Hematopoietic multipotent progenitor cell (in vitro differentiated cells): ENCODE results near the gene CISD3. TPM values are rescaled to one million over a fixed set of nuclear protein-coding genes. Genes with fewer than 3 reads are reported as not detected.

Experiments used
- DNase-seq, 3 donors: peaks; one replicate each; pipeline ENCODE4 v3.0.0-alpha.2; 2011 to 2015; ENCODE audit warnings: low read depth in 2 of 3, low spot score in 2 of 3
- total RNA-seq: library from RNA; depleted of rRNA; stranded (reverse); fragments of >200 nt; gene quantifications from one replicate; pipeline ENCODE4 v1.2.3, GENCODE V29; 2012

Gene CISD3
- total RNA-seq: 2.4 TPM

GRCh38 chr17:38729886-38730525 lies at the start of gene CISD3:
TSS of gene CISD3 (plus strand) at chr17:38730341. CDS start at chr17:38730359, 18 bp downstream.
- peak; percentile 76 to 86 (median 81) for DNase-seq

DNA sequence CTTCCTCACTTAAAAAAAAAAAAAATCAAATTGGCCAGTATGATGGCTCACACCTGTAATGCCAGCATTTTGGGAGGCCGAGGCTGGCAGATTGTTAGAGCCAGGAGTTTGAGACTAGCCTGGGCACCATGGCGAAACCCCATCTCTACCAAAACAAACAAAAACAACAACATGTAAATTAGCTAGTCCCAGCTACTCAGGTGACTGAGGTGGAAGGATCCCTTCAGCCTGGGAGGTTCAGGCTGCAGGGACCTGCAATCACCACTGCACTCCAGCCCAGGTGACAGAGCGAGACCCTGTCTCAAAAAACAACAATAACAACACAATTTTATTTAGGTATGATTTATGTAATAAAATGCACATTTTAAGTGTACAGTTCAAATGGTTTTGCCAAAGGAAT lies 49.0 kb upstream of the CISD3 start:
- no peak for DNase-seq

DNA sequence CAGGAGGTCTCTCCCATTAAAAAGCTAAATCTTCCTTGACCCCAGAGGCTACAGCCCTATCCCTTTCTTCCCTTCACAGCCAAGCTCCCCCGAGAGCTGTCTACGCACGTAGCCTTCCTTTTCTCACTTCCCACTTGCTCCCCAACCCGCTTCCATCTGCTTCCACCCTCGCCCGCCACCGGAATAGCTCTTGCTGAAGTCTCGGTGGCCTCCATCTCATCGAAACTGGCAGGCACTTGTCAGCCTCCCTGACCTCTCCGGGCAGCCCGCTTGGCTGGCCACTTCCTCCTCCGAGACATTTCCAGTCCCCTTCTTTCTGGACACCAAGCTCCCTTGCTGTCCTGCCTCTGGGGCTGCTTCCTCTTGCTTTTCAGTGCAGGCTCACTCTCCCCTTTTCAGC lies 44.6 kb upstream of the CISD3 start:
- DNase-seq: no peak

DNA sequence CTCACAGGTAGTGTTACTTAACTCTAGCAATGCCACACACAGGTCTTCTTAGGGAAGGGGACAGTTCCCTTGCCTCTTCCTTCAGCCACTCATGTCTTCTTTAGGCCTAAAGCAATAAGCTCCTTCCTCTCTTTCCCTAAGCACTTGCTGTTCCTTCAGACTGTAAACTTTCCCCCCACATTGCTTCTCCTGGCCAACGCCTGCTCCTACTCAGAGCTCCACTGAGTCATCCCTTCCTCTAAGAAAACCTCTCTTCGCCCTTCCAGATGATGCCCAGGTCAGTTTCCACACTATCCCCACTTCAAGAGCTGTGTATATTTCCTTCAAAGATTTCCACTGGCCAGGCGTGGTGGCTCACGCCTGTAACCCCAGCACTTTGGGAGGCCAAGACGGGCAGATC lies 42.9 kb upstream of the CISD3 start:
- DNase-seq: no peak

GRCh38 chr17:38690386-38690785 lies 39.8 kb upstream of the CISD3 start:
- DNase-seq: no peak

DNA sequence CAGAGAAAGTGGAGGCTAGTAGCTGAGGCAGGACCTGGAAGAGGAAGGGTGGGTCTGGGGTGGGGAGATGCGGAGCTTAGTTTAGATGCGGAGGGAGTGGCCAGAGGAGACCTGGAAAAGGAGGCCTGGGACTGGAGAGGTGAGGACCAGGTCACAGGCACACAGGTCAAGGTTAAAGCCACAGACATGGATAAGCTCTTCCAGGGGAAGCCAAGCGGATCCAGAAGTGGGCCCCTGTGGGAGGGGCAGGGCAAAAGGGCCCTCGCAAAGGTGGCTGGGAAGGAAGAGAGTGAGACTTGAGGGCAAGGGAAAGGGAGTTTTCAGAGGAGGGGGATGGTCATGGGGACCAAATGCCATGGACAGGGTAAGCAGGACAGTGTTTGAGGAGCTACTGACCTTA lies 39.0 kb upstream of the CISD3 start:
- DNase-seq: no peak

DNA sequence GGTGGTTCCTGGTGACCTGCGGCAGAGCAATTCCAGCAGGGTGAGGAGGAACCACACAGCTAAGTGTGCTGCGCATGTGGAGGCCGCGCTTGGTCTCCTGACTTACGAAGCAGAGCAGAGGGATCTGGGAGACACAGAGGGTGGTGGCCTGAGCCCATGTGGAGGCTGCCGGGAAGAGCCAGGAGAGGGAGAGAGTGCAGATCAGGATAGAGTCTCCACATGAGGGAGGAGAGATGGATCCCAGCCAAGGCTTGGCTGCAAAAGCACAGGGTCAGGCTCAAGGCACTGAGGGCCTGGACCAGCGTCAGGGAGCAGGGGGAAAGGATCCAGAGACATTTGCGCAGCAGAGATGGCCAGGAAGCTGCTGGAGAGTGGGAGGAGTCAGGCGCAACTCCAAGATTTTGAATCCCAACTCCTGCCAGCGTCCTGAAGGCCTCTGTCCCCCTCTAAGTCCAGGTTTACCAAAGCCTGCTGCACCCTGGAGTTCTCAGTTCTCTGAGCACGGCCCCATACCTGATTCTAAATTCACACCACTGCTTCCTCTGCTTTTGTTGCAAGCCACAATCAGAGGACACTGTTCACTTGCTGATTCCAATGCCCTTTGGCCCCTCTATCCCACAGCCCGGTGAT lies 36.3 kb upstream of the CISD3 start:
- DNase-seq: no peak

DNA sequence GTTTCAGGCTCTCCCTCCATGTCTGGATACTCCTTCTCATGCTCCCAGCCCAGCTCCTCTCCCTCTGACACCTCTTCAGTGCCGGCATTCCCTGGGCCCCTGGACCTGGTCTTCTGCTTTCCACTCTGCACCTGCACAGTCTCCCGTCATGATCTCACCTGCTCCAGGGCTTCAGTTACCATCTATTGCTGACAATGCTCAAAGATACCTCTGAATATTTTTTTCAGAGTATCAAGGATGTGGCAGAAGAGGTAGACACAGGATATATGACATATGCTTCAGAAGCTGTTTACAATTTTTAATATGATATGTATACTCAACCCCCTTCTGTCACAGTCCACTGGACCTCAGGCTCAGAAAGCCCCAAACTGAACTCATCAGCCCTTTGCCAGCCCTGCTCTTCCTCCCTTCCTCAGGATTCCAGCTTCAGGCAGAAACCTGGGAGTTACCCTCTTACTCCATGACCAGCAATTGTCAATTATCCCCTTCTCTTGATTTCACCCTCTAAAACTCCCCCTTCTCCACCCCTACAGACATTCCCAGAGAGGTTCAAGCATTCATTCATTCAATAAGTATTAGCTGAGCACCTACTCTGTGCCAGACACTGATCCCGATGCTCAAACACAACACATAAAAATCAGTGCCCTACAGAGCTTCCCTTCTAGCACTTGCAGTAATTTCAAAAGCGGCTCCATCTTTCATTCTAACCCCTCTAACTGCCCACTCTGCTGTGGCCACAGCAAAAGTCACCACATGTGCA lies 32.9 kb upstream of the CISD3 start:
- no peak for DNase-seq

- no peak for DNase-seq
Measured at GRCh38 chr17:38698760-38699159, 31.4 kb upstream of the CISD3 start.

GRCh38 chr17:38701504-38702165 lies 28.5 kb upstream of the CISD3 start:
- DNase-seq: peak in 2 of 3 donors; percentile 80 to 85

GRCh38 chr17:38702166-38702915 lies 27.8 kb upstream of the CISD3 start:
- peak; percentile 72 to 87 (median 87) for DNase-seq

GRCh38 chr17:38702916-38703741 lies 27.0 kb upstream of the CISD3 start:
- no peak for DNase-seq

DNA sequence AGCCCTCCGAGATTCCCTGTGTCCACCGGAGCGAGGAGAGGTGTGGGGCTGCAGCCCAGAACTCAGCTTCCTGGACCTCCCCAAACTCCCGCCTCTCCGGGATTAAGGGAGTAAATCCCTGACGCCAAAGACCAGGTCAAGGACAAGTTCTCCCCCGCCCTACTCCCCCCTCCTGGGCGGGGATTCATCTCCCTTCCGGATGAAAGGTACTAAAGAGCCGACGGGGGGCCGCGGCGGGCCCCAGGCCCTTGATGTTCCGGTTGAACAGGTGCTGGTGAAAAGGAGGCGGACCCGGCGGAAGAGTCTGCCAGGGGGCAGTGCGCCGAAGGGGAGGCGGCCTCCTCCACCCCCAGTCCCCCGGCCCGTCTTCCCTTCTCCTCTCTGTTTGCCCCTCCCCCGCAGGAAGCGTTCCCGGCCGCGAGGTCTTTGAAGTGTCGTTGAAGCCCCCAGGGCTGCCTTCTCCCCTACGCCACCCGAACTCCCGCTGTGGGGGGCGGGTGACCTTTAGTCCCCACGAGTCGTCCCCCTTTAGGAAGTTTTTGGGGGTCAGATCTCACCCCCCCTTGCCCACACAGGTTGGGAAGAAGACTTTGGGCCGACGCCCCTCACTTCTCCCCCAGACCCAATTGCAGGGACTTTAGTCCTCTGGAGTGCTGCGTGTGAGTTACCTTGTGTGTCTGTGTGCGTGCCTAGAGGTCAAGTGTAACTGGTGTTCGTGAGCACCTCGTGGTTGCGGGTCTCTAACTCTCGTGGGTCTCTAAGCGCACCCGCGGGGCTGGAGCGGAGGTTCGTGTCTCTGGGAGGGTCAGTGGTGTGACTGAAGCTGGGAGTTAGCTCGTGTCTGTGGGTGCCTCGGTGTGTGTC lies 26.2 kb upstream of the CISD3 start:
- peak in 2 of 3 donors; percentile 63 to 70 for DNase-seq

GRCh38 chr17:38704606-38705522 lies 25.3 kb upstream of the CISD3 start, which contains the start of gene MLLT6:
TSS of gene MLLT6 (plus strand) at chr17:38705273. CDS start at chr17:38705633, 360 bp downstream.
- peak in 2 of 3 donors; percentile 81 to 87 for DNase-seq

GRCh38 chr17:38705523-38705802 lies 24.7 kb upstream of the CISD3 start:
- no peak for DNase-seq

DNA sequence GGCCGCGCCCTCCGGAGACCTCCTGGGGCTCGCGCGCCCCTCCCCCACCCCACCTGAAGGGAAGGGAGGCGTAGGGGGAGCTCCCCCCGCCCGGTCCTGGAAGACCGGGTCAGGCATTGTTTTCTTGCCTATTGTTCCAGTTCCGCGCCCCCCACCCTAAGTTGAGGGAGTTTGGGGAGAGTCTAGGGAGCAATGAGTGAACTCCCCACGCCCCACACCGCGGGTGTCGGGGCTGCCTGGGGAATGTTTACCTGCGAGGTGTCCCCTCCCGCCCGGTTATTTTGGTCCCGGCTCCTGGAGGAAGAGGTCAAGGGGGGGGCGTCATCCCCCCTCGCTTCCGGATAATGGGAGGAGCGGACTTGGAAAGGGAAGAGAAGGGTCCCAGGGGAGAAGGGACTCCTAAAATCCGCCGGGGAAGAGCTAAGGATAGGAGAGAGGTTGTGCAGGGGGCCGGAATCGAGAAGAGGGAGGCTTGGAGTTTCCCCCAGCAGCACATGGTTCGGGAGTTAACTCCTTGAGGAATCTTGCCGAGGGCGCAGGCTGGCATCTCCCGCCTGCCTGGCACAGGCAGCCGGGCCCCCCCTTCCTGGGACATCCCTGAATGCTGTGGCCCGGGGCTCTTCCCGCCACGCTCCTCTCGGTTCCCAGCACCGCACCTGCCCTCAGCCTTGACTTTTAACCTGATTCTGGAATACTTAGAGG lies 24.2 kb upstream of the CISD3 start:
- DNase-seq: no peak

GRCh38 chr17:38706505-38707216 lies 23.5 kb upstream of the CISD3 start:
- no peak for DNase-seq
